Heart left ventricle (tissue), 16 donors: ENCODE measurements around the gene NNAT. TPM values are rescaled to one million over a fixed set of nuclear protein-coding genes. Genes with fewer than 3 reads are reported as not detected.
A peak's percentile ranks its signal among the peaks of the same experiment; 100 is the strongest.

Experiments
- ATAC-seq, 4 donors: fragments of 200-7000 bp; cut with Tn5 transposase; one replicate each; pipeline ENCODE4 v1.9.1; 2020 to 2022; ENCODE audit warnings: moderate library complexity in 4 of 4, mild to moderate bottlenecking in 3 of 4, moderate number of reproducible peaks in 1 of 4
- DNase-seq, 5 donors: peaks; one replicate each; pipeline ENCODE4 v3.0.0-alpha.2; 2020
- H3K27ac ChIP-seq, 12 donors: fragments of 200-600 bp; sonication (generic) in 4 of 12; one replicate each; pipeline versions ENCODE4 v1.5.0 to v1.8.0; 2016 to 2022; ENCODE audit warnings: mild to moderate bottlenecking in 2 of 12
- H3K27me3 ChIP-seq, 9 donors: fragments of 200-600 bp; sonication (generic) in 2 of 9; one replicate each; pipeline versions ENCODE4 v1.5.1 to v1.8.0; 2016 to 2022; ENCODE audit warnings: mild to moderate bottlenecking in 3 of 9
- H3K36me3 ChIP-seq, 9 donors: fragments of 200-600 bp; sonication (generic) in 2 of 9; one replicate each; pipeline versions ENCODE4 v1.5.0 to v1.8.0; 2018 to 2022; ENCODE audit warnings: mild to moderate bottlenecking in 2 of 9
- H3K4me1 ChIP-seq, 12 donors: fragments of 200-600 bp; sonication (generic) in 4 of 12; one replicate each; pipeline versions ENCODE4 v1.5.0 to v1.8.0; 2016 to 2022; ENCODE audit warnings: mild to moderate bottlenecking in 3 of 12
- H3K4me3 ChIP-seq, 12 donors: fragments of 200-600 bp; sonication (generic) in 4 of 12; one replicate each; pipeline versions ENCODE4 v1.5.0 to v1.8.0; 2017 to 2022; ENCODE audit warnings: mild to moderate bottlenecking in 9 of 12, moderate library complexity in 4 of 12
- H3K9me3 ChIP-seq, 12 donors: fragments of 200-600 bp; sonication (generic) in 4 of 12; one replicate each; pipeline versions ENCODE4 v1.5.0 to v1.8.0; 2016 to 2022; ENCODE audit warnings: mild to moderate bottlenecking in 1 of 12
- POLR2A ChIP-seq, 2 donors: fragments of 450-650 bp; IDR thresholded peaks; one replicate each; pipeline ENCODE4 v1.6.1; 2017; ENCODE audit warnings: antibody characterized with exemption in 2 of 2, mild to moderate bottlenecking in 2 of 2, moderate library complexity in 2 of 2
- WGBS, 4 donors: extraction: QIAGEN DNeasy Blood & Tissue Kit in 2 of 4; methylation state at CpG; one replicate each; pipeline versions ENCODE4 v1.1.5 to v1.1.7; 2013 to 2018; 5-methylcytosine and 5-hydroxymethylcytosine counted together
- intact Hi-C, 10 donors: fragments of 100-400 bp; cut with DNase I; formaldehyde crosslinking; loops; one replicate each; pipeline versions ENCODE4 v1.11.1 to v1.14.2; 2022
- polyA plus RNA-seq, 2 donors: library from polyadenylated mRNA; stranded (reverse); fragments of 200-250 nt; gene quantifications; one replicate each; pipeline ENCODE4 v1.2.3, GENCODE V29; 2013
- total RNA-seq, 9 donors: library from RNA; depleted of rRNA in 2 of 9; stranded (reverse); fragments of >200 nt in 2 of 9; fragmentation: NEBNext Ultra II Directional in 3 of 9; extraction: Animal tissue kit (Norgen Biotek cat#: 25700) in 3 of 9; gene quantifications; one replicate each; pipeline versions ENCODE4 v1.1.0 to v1.2.4, GENCODE V29; 2016 to 2023
- TF ChIP-seq, protein P1 (sequence below), 12 donors: fragments of 200-600 bp; sonication (generic) in 4 of 12; IDR thresholded peaks; one replicate each; pipeline versions ENCODE4 v1.5.0 to v1.8.0; 2018 to 2022; ENCODE audit warnings: antibody characterized with exemption in 12 of 12, mild to moderate bottlenecking in 5 of 12
- donor health status: ischemic (EF 13 %, LVEDD 7.1; RV severe dilation, severe dysfunction).
- donor health status: healthy with polysubstance abuse.
- donor health status: DM: no; HTN: yes; CAD: no.
- donor health status: DM: no; HTN: no; CAD: no.
- donor health status: ischemic (EF 25% LVEDD 6.9; RV normal size, moderate dysfunction).
- donor health status: ischemic (EF 25% LVEDD 5.7; RV mildly dilated, moderate dysfunction).
- donor health status: healthy.
- donor health status: DM: yes; HTN: yes; CAD: no.
- donor health status: ischemic (EF 35%, LVEDD 5.7; RV mildly dilated, moderate dysfunction).
- donor health status: nonischemic (EF 11% LVEDD 7.7; RV severe dilation, severe dysfunction).
- donor health status: DM: yes; HTN: yes; CAD: no.
- donor health status: PGD.
- donor health status: ischemic (EF 29% LVEDD 5.4; RV normal size, mild dysfunction).
- donor health status: nonischemic (EF 23%, LVEDD 6.1; RV moderate dilation, normal function).

Gene NNAT
- total and polyA plus RNA-seq, 11 donors, result 0.23 to 4.6 (median 0.57) TPM; not detected in 5

DNA sequence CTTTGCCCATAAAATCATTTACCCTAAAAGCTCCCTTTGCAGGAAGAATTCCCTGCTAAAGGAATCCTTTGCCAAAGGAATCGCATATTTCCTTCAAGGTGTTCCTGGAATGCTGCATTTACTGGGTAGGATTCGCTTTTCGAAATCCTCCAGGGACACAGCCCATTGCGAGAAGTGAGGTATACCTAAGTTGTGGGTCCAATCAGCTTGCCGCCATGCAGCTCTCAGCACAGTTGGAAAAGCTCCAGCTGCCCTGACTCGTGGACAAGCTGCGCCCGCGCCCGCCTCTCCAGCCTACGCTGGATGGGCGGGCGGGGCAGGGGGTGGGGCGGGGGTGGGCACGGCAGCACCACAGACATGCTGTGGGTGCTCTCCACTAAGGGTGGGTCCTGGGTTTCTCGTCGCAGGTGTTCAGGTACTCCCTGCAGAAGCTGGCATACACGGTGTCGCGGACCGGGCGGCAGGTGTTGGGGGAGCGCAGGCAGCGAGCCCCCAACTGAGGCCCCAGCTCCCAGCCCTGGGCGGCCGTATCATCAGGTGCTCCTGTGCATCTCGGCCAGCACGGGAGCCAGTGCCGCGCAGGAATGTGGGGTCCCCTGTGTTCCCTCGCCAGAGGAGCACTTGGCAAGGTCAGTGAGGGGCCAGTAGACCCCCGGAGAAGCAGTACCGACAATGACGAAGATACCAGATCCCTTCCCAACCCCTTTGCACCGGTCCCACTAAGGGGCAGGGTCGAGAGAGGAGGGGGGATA, 1.4 kb downstream of the NNAT start:
- intact Hi-C loops, result loop anchor here in 1 of 10 donors (10.0 kb wide), 1 partner anchor 118 kb away; no protein-coding TSS in a partner anchor
- no peak overlapping the region for H3K4me3 ChIP-seq
- DNase-seq (peak in 4 of 5 donors; percentile 64 to 86 (median 76)), ATAC-seq (peak in 3 of 4 donors; percentile 56 to 66 (median 57))
- peaks cover 0 to 22% (median 11%) of the 10 kb centered on the region in 9 donors for H3K36me3 ChIP-seq
- TF ChIP-seq, protein P1, sequence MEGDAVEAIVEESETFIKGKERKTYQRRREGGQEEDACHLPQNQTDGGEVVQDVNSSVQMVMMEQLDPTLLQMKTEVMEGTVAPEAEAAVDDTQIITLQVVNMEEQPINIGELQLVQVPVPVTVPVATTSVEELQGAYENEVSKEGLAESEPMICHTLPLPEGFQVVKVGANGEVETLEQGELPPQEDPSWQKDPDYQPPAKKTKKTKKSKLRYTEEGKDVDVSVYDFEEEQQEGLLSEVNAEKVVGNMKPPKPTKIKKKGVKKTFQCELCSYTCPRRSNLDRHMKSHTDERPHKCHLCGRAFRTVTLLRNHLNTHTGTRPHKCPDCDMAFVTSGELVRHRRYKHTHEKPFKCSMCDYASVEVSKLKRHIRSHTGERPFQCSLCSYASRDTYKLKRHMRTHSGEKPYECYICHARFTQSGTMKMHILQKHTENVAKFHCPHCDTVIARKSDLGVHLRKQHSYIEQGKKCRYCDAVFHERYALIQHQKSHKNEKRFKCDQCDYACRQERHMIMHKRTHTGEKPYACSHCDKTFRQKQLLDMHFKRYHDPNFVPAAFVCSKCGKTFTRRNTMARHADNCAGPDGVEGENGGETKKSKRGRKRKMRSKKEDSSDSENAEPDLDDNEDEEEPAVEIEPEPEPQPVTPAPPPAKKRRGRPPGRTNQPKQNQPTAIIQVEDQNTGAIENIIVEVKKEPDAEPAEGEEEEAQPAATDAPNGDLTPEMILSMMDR (IDR thresholded peaks at IDR 0.05), result no peak
- TF ChIP-seq POLR2A (IDR thresholded peaks at IDR 0.05), result no peak
- WGBS, 4 donors, result 65 to 73% (median 67%) methylated on average over 34 to 36 of the region's 36 CpGs
- peaks cover 3 to 92% (median 73%) of the 10 kb centered on the region in 12 donors for H3K4me1 ChIP-seq
- no peaks in the 10 kb centered on the region for H3K27me3 ChIP-seq
- H3K9me3 ChIP-seq, result no peaks in the 10 kb centered on the region
- peak overlapping the region in 4 of 12 donors; percentile 6 to 82 (median 40) for H3K27ac ChIP-seq

DNA sequence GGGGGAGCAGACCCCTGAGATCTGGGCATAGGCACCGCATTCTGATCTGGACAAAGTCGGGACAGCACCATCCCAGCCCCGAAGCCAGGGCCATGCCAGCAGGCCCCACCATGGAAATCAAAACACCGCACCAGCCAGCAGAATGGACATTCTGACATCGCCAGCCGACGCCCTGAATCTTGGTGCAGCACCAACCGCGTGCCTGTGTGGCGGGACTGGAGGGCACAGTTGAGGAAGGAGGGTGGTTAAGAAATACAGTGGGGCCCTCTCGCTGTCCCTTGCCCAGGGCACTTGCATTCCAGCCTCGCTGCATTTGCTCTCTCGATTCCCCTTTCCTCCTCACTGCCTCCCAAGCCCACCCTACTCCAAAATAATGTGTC, 2.0 kb downstream of the NNAT start:
- ATAC-seq (no peak), DNase-seq (no peak)
- peak overlapping the region in 4 of 12 donors; percentile 6 to 82 (median 40) for H3K27ac ChIP-seq

DNA sequence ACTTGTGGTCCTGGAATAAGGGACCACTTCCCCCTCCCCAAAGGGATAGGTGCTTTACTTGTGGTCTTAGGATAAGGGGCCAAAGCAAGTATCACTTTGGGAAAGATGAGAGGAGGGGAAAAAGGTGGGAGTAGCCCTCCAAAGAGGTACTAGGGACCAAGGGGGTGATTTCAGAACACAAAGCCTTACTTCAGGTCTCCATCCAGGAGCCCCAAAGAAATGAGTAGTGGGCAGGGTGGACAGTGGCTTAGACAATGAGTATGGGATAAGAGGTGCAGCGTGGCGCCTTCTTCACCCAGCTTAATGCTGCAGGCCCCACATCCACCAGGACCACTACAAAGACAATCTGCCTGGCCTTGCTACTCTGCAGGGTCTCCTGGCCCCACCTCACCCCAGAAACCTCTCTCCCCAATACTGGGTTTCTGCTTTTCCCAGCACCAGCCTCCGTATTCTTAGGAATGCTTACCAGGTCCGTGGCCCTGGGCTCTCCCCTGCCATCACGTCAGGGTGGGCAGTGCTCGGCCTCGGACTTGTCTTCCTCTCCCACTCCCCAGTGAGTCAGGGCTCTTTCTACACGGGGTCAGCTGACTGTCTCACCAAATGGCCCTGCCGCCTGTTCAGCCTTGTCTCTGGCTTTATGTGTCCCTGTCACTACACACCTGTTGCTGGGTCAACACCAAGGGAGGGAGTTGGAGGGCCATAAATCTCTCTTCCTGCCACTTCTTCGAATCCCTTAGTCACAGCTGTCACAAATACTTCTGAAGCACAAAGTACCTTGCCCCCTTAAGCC, 3.1 kb downstream of the NNAT start:
- peak overlapping the region in 2 of 12 donors; percentile 5 to 52 for H3K27ac ChIP-seq
- peaks cover 0 to 7% (median 0%) of the 10 kb centered on the region in 9 donors for H3K36me3 ChIP-seq
- TF ChIP-seq, protein P1 (IDR thresholded peaks at IDR 0.05), result no peak
- no peak for TF ChIP-seq POLR2A (IDR thresholded peaks at IDR 0.05)
- intact Hi-C loops, result loop anchor here in 1 of 10 donors (10.0 kb wide), 1 partner anchor 119 kb away; no protein-coding TSS in a partner anchor
- peaks cover 3 to 84% (median 62%) of the 10 kb centered on the region in 12 donors for H3K4me1 ChIP-seq
- ATAC-seq, result no peak
- no peaks in the 10 kb centered on the region for H3K9me3 ChIP-seq
- no peaks in the 10 kb centered on the region for H3K27me3 ChIP-seq
- DNase-seq, result no peak
- no peak overlapping the region for H3K4me3 ChIP-seq
- 55 to 73% (median 67%) methylated on average over 10 of the region's 10 CpGs for WGBS, 4 donors

More for the DNA sequence above, 2.0 kb downstream of the NNAT start:
- H3K4me3 ChIP-seq, result no peak overlapping the region
- peaks cover 0 to 17% (median 9%) of the 10 kb centered on the region in 9 donors for H3K36me3 ChIP-seq
- no peak for TF ChIP-seq POLR2A (IDR thresholded peaks at IDR 0.05)
- TF ChIP-seq, protein P1 (IDR thresholded peaks at IDR 0.05), result no peak
- H3K4me1 ChIP-seq, result peaks cover 3 to 88% (median 69%) of the 10 kb centered on the region in 12 donors
- 75 to 79% (median 75%) methylated on average over 11 to 13 of the region's 13 CpGs for WGBS, 4 donors
- intact Hi-C loops, result loop anchor here in 1 of 10 donors (10.0 kb wide), 1 partner anchor 118 kb away; no protein-coding TSS in a partner anchor
- no peaks in the 10 kb centered on the region for H3K9me3 ChIP-seq
- H3K27me3 ChIP-seq, result no peaks in the 10 kb centered on the region
